Mesenteric fat pad (tissue), 1 donor: ENCODE data around the gene WARS2. TPM values are rescaled to one million over a fixed set of nuclear protein-coding genes. Genes with fewer than 3 reads are reported as not detected.
"Not testable (repeated sequence)": the region's sequence is repeated elsewhere in the genome, so short reads cannot be mapped to it uniquely, and the experiment has no call there.

ENCODE experiments used
- DNase-seq: peaks from one replicate; pipeline ENCODE4 v3.0.0-alpha.2; 2020; ENCODE audit warnings: low spot score
- total RNA-seq: library from RNA; stranded (reverse); fragmentation: NEBNext Ultra II Directional; extraction: Animal tissue kit (Norgen Biotek cat#: 25700); gene quantifications from one replicate; pipeline ENCODE4 v1.2.1, GENCODE V29; 2021
- donor health status: DM: yes; HTN: yes; CAD: no.

The WARS2 gene
- total RNA-seq, 1 donor from 2014 or later: 14.5 TPM

DNA sequence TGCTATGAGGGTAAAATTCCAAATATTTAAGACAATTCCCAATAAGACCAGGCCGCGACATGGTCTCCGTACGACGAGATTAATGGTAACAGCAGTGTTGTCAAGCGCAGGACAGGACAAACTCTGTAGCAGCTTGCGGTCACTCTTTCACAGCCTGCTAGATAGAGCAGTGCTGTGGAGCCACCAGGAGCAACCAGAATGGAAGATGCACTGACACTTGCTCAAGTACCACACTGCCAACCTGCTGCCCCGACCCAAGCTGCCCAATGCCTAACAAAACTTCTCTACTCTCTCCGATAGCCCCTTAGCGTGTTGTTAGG, 636 bp downstream of the WARS2 start:
- no peak for DNase-seq

DNA sequence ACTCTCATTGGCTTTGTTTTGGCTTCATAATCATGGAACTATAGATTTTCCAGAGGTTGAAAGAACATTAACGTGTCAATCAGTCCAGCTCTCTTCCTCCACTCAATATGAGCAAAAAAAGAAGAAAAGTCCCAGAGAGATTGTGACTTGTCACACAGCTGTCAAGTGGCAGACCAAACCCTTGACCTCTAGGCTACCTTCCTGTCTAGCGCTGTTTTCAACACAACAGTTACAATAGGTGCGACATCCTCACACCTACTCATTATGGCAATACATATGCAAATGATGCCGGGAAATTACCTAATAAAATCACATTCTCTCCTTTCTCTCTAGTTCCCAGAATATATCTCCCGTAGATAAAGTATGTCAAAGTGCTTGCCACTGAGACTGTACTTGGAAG, 1.1 kb downstream of the WARS2 start:
- no peak for DNase-seq

DNA sequence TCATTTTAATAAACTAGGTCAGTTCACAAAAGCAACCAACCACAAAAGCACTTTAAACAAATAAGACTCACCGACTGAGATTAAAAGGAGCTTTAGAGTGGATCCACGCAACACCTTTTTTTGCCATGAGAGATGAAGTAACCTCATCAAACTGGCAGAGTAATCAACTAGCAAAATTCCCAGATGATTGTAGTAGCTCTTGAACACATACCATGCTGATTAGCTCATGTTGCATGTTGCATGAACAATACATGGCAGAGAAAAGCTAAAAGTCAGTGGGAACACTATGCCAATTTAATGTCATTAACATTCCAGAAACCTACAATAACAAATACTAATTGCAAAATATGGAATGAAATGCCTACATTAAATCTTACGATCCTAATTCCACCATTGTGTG, 4.1 kb downstream of the WARS2 start:
- no peak for DNase-seq

DNA sequence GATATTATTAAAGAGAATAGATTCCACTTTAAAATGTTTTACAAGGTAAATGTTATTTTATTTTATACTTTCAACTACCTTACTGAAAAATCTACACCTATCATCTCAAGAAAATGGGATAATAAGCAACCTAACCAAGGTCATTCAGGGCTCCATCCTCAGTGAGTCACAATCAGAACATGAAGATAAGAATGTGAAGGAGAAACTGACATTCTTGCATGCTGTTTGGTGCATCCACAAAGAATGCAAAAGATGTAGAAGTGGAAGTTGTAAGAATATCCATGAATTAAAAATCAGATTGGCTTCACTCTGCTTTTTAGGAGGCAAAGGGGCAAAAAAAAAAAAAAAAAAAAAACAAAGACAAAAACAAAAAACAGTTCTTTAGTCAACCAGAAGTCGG, 6.5 kb downstream of the WARS2 start:
- DNase-seq: no peak

DNA sequence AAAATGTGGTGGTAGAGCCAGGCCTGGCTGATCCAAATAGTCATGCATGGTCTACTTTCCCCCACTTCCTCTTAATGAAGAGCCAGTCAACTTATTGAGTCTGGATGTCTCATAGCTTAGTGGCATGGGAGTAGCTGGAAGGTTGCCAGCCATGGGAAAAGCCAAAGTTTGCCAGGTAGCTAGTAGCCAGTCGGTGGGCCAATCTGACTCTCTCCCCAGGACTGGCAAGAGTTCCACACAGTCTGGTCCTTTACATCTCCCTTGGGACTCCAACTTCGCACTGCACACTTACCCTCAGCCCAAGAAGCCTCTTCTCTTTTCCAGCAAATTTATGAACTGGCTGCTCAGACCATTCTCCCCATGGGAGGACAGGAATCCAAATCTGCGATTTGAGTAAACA, 8.3 kb downstream of the WARS2 start:
- no peak for DNase-seq

DNA sequence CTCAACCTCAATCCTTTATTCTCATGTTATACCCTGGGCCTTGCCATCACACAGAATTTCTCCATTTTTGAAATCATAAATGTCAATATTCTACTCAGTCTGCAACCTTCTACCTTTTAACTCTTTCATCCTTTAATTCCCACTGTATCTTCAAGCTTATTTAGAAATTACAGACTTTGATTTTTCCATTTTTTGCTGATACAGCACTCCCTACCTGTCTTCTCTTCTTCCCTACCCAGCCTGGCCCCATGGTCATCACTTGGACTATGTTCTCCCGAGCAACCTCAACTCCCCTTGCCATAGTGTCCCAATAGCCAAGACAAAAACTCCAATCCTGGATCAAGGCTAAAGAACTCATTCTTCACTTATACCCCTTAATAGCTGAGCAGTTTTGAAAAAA, 14.6 kb downstream of the WARS2 start:
- DNase-seq: no peak

DNA sequence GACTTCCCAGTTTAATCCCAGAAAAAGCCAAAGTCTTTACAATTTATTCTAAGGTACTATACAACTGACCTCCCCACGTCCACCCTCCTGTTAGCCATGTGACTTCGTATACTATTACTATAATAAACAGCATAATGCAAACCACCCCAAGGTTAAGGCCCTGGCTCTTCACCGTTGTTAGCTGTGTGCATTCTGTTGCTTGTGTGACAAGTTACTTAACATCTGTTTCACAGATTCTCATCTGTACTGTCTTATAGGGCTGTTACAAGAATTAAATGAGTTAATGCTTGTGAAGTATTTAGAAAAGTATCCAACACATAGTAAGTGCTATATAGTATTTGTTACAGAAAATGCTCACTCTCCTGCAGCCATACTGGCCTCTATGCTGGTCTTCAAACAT, 15.7 kb downstream of the WARS2 start:
- DNase-seq: no peak

DNA sequence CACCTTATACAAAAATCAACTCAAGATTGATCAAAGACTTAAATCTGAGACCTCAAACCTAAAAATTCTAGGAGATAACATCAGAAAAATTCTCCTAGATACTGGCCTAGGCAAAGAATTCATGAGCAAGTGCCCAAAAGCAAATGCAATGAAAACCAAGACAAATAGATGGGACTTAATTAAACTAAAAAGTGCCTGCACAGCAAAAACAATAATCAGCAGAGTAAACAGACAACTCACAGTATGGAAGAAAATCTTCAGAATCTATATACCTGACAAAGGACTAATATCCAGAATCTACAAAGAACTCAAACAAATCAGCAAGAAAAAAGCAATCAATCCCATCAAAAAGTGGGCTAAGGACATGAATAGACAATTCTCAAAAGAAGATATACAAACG, 18.6 kb downstream of the WARS2 start:
- DNase-seq: not testable (repeated sequence)

DNA sequence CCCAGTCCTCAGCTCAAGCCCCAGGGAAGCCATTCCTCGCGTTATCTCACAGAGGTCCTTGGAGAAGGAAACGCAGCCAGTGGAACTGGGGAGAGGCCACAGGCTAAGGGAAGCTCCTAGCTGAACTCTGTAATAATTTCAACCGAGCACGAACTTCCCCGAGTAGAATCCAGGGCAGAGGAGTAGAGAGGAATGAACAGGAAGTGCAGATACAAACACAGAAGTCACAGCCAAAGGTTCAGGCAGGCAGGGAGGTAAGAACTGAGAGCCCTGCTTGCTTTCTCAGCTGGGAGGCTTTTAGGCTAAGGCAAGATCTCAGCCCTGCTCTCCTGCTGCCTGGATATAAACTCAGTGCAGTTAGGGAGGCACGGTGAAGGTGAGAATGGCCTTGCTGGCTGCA, 23.7 kb downstream of the WARS2 start:
- DNase-seq: no peak

DNA sequence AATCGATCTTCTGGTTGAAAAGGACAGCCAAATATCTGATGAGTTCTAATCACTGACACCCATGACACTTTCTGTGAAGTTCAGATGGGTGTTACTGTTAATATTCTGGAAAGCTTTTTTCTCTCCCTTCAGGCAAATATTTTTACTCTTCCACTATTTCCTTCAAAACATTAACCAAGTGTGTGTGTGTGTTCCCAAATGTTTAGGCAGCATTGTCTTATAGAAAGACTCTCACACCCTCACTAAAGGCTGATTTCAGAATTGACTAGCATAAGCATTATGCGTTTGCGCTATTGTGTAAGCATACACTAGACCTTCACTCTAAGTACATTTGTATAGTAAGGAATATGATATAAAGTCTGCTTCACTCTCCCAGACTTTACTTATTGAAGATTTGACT, 24.7 kb downstream of the WARS2 start:
- DNase-seq: no peak

DNA sequence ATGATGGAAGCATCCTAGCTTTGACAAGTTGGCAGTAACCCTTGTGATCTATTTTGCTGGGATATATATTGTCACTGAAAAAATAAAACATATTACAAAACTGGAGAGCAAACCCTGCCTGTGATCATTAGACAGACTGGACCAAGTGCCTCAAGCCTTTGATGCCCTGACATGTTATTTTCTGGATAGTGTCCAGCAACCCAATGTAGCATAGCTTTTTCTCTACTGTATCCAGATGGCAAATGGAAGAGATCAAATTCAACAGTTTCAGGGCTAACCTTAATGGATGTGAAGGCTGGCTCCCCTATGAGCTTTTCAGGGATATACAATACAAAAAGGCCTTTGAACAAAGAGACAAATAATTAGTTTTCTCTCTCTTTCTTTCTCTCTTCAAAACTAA, 25.1 kb downstream of the WARS2 start:
- no peak for DNase-seq

DNA sequence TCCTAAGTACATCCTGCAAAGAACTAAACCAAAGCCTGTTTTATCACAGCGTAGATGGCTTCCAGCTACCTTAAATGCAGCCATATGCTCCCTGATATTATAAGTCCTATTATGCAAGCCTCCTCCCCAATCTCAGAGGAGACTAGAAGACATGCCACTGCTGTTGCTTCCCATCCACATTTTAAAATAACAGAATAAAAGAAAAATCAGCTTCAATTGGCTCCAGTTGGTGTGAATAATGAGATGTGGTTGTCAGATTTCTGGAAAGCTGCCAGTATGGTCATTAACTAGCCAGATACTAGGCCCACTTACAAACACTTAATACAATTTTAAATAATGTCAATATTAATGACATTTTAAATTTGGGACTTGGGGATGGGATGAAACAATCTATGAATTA, 25.7 kb downstream of the WARS2 start:
- no peak for DNase-seq

DNA sequence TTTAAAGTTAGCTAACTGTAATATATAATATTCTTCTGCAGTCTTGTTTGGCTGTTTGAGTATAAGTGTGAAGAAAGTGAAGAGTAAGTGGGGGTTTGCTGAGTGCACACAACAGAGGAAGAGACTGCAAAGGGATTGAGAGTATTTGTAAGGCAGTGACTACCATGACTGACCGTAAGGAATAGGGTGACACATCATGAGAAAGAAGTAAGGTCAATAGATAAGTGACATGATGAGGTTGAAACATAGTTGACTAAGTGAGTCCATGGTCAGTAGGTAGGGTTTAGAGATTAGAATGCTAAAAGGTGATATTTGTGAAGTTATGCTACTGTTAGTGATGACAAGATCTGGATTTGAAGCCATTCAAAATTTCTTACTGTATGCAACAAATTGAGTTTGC, 27.7 kb downstream of the WARS2 start:
- DNase-seq: no peak

DNA sequence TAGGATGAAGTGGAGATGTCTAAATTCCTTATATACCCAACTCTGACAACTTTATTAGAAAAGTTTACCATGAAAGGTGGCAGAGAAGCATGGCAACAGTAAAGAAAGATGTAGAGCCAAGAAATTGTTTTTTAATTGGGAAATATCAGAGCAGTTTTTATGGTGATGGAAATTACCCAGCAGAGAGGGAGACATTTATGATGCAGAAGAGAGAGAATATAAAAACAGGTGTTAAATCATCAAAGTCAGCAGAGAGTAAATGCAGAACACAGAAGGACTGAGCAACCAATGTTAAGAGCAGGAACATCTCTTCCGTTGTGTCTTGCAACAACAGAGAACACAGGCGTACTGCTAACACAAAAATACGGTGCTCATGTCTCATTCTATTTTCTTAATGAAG, 28.2 kb downstream of the WARS2 start:
- no peak for DNase-seq

DNA sequence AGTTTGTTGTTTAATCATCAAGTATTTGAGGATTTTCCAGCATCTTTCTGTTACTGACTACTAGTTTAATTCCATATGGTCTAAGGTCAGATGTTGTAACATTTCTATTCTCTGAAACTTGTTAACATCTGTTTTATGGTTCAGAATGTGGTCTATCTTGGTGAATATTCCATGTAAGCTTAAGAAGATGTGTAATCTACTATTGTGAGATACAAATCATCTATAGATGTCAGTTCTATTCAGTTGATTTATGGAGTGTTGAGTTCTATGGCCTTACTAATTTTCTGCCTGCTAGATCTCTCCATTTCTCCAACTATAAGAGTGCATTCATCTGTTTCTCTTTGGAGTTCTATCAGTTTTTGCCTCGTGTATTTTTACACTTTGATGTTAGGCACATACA, 31.5 kb downstream of the WARS2 start:
- DNase-seq: no peak

DNA sequence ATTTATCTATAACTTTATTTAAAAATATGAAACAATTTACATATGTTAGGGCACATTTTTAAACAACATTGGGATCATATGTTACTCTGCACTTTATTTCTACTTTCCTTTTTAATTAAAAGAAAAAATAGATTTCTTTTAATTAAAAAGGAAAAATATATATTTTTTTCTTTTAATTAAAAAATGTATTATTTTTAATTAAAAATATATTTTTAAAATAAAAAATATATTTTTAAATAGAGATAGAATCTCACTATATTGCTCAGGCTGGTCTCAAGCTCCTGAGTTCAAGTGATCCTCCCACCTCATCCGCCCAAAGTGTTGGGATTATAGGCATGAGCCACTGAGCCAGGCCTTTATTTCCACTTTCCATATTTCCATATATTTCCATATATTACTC, 36.7 kb downstream of the WARS2 start:
- DNase-seq: no peak

DNA sequence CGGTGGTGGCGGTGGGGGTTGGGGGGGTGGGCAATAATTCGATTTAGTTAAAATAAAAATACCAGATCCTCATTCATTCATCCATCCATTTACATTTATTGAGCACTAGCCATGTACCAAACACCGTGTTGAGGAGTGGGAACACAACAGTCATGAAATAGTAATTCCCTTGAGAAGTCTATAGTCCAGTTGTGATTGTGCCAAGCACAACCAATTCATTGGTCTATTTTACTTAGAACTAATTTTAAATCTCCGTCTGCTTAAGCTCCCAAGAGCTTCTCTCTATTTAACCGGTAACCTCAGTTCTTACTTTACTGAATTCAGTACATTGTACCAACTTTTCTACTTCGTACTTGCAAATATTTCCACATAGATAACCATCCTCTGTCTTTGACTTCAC, 38.4 kb downstream of the WARS2 start:
- DNase-seq: no peak

DNA sequence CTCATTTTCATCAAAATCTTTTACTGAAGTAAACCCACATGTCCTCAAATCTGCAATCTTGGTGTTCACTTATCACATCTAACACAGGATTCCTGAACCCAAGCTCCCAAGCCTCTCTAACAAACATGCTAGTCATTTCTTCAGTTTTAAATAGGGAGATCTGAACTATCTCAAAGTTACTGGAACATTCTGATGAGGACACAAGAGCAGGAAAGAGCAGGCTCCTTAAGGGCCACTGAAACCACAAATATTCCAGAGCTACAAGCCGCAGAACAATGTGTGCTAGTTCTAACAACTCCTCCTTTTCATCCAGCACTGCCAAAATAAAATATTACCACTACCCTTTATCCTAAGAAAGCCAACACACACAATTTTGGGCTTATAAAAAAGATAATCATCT, 38.9 kb downstream of the WARS2 start:
- no peak for DNase-seq

DNA sequence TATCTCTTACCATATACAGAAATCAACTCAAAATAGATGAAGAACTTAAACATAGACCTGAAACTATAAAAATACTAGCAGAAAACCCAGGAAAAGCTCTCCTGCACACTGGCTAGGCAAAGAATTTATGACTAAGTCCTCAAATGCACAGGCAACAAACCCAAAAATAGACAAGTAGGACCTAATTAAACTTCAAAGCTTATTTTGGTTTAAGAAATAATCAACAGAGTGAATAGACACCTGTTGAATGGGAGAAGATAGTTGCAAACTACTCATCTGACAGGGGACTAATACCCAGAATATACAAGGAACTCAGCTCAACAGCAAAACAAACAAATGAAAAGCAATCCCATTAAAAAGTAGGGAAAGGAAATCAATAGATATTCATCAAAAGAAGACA, 40.7 kb downstream of the WARS2 start:
- DNase-seq: no peak

DNA sequence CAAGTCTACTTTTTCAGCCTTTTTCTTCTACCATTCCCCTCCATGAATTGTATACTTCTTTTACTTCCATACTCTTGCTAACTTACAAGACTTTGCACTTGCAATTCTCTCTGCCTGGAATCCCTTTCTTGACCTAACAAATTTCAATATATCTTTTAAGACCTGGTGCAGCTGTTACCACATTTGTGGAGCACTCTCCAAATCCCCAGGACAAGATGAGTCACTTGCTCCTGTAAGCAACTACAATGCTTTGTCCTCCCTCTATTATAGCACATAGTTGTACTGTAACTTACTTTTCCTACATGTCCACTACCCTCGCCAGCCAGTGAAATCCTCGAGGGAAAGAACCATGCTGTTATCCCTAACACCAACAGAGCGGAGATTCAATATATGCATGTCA, 43.1 kb downstream of the WARS2 start:
- DNase-seq: no peak

DNA sequence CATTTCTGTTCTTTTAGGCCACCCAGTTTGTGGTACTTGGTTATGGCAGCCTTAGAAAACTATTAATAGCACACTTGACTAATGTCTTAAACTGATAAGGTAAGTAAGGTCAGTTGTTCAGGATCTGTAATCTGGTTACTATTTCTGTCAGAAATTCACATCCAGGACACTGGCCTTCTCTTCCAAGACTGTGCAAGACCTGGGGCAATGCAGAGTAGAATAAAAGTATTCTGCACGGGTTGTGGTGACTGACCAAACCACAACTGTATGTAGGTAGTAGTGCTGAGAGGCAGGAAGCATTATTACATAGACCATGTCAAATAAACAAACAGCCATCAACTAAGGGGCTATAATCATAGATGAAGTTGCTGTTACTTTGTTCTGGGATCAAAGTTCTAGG, 46.7 kb downstream of the WARS2 start:
- no peak for DNase-seq

DNA sequence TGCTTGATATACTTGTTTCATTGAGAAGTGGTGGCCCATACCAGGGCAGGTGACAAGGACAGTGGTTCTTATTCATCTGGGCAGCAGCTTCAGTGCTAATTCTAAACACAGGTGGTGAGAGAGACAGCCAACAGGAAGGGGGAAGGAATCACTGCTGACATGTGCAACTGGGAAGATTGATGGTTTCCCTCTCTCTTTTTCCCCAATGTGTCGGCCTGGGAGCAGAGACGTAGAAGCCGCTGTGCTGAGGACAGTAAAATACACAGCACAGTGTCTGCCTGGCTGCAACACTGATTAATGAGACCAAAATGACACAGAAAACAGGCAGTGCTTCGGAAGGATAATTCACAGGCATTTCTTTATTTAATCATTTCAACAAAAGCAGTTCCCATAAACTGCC, 48.8 kb downstream of the WARS2 start:
- DNase-seq: no peak

DNA sequence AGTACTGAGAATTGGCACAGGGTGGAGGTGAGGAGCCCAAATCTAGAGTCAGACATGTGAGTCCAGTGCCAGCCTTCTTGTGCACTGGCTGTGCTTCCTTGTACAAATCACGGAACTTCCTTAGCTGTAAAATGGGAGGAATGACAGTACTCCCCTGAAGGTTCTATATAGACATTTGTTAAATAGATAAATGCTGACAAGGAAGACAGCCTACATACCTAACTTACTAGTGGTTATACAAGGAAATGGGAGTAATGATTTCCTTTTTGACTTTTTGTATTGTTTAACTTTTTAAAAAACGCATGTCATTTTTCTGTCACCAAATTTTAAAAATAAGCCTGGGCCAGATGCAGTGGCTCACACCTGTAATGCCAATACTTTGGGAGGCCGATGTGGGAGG, 50.2 kb downstream of the WARS2 start:
- no peak for DNase-seq

DNA sequence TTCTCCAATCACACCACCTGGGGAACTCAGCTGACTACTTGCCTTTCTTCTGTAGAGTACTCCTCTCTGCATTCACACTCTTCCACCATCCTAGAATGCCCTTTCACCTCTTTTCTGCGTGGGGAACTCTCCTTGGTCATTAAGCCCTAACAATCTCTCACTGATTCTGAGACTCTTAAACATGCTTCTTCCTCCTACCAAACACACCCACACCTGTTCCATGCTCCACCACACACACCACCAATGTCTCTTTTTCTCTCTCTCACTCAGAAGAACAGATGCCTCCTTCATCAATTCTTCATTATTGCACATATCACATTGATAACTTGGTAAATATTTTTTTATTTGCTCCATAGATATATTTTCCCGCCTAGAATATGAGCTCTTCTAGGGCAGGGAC, 53.6 kb downstream of the WARS2 start:
- no peak for DNase-seq

DNA sequence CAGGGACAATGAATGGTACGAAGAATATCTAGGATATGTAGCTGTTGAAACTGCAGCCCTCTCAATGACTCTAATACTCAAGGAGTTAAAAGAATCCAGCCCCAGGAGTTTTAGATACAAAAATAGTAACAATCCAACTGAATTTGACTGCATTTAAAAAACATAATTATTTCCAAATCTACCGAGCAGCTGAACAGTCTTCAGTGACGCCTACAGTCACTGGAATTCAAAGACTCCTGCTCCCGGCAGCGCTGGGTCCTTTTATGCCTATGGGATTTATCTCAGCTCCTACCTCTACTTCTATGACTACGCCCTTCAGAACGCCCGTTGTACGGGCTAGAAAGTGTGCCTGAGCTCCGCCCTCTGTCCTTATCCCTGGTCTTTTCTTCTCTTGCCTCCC, 55.7 kb downstream of the WARS2 start:
- DNase-seq: no peak
